A549 (cell line): Measurements from ENCODE around the gene FAXDC2. TPM values are rescaled to one million over a fixed set of nuclear protein-coding genes. Genes with fewer than 3 reads are reported as not detected.

Experiments used
- ATOH8 ChIP-seq: fragments of 250-450 bp; sonication (Bioruptor Pico); IDR thresholded peaks from 2 replicates; pipeline ENCODE4 v1.5.0; 2020; ENCODE audit warnings: low read depth, mild to moderate bottlenecking, moderate library complexity
- BHLHE40 ChIP-seq: IDR thresholded peaks from 2 replicates; pipeline ENCODE4 v1.6.1; 2012; ENCODE audit warnings: low read depth, low read length, inconsistent platforms
- CBX2 ChIP-seq: fragments of 200-600 bp; sonication (generic); IDR thresholded peaks from 2 replicates; pipeline ENCODE4 v1.6.1; 2016; ENCODE audit warnings: low read depth, mild to moderate bottlenecking, borderline replicate concordance
- CBX8 ChIP-seq: fragments of 200-600 bp; sonication (generic); IDR thresholded peaks from 2 replicates; pipeline ENCODE4 v1.6.1; 2016
- E2F6 ChIP-seq: IDR thresholded peaks from 2 replicates; pipeline ENCODE4 v1.6.1; 2012; ENCODE audit warnings: low read depth, borderline replicate concordance
- EHF ChIP-seq: fragments of 250-450 bp; sonication (Bioruptor Pico); IDR thresholded peaks from 2 replicates; pipeline ENCODE4 v1.5.0; 2020; ENCODE audit warnings: mild to moderate bottlenecking
- EHMT2 ChIP-seq: fragments of 200-600 bp; sonication (generic); IDR thresholded peaks from 2 replicates; pipeline ENCODE4 v1.6.1; 2016; ENCODE audit warnings: antibody characterized with exemption, low read depth, mild to moderate bottlenecking, moderate library complexity
- ELK1 ChIP-seq: fragments of 150-350 bp; IDR thresholded peaks from 2 replicates; pipeline ENCODE4 v1.6.1; 2014; ENCODE audit warnings: low read depth, mild to moderate bottlenecking, low read length
- EP300 ChIP-seq, 2 experiments: fragments of >200 bp; sonication (Bioruptor Twin); formaldehyde crosslinking; IDR thresholded peaks; 2 replicates in 1 of 2; 3 replicates in 1 of 2; pipeline ENCODE4 v1.6.1; 2016 to 2017
- ESRRA ChIP-seq: fragments of 150-350 bp; IDR thresholded peaks from 2 replicates; pipeline ENCODE4 v1.6.1; 2014; ENCODE audit warnings: mild to moderate bottlenecking, low read length, borderline replicate concordance
- FOSB ChIP-seq: fragments of 250-450 bp; sonication (Bioruptor Pico); IDR thresholded peaks from 2 replicates; pipeline ENCODE4 v1.5.0; 2020; ENCODE audit warnings: mild to moderate bottlenecking, moderate library complexity
- FOXS1 ChIP-seq: fragments of 250-450 bp; sonication (Bioruptor Pico); IDR thresholded peaks from 2 replicates; pipeline ENCODE4 v1.5.0; 2020; ENCODE audit warnings: mild to moderate bottlenecking, moderate library complexity
- HDAC2 ChIP-seq: fragments of 200-600 bp; sonication (generic); IDR thresholded peaks from 2 replicates; pipeline ENCODE4 v1.6.1; 2016
- HMGXB4 ChIP-seq: fragments of 250-450 bp; sonication (Bioruptor Pico); IDR thresholded peaks from 2 replicates; pipeline ENCODE4 v1.5.0; 2021; ENCODE audit warnings: mild to moderate bottlenecking, moderate library complexity, borderline replicate concordance
- HOXB13 ChIP-seq: fragments of 250-450 bp; sonication (Bioruptor Pico); IDR thresholded peaks from 2 replicates; pipeline ENCODE4 v1.5.0; 2020; ENCODE audit warnings: low read depth, mild to moderate bottlenecking, moderate library complexity
- HOXB5 ChIP-seq: fragments of 250-450 bp; sonication (Bioruptor Pico); IDR thresholded peaks from 2 replicates; pipeline ENCODE4 v1.5.0; 2020; ENCODE audit warnings: mild to moderate bottlenecking, moderate library complexity
- KDM5A ChIP-seq: fragments of 200-600 bp; sonication (generic); IDR thresholded peaks from 2 replicates; pipeline ENCODE4 v1.6.1; 2016; ENCODE audit warnings: antibody characterized with exemption, mild to moderate bottlenecking
- MAZ ChIP-seq: fragments of 150-350 bp; IDR thresholded peaks from 2 replicates; pipeline ENCODE4 v1.6.1; 2014; ENCODE audit warnings: antibody characterized with exemption, low read depth, low read length, borderline replicate concordance
- MYC ChIP-seq: IDR thresholded peaks from 2 replicates; pipeline ENCODE4 v1.6.1; 2012; ENCODE audit warnings: mild to moderate bottlenecking, inconsistent platforms, low read length, improper control_type of control experiment, borderline replicate concordance
- NFE2L2 ChIP-seq: fragments of 150-350 bp; conservative IDR thresholded peaks from 2 replicates; pipeline ENCODE4 v1.6.1; 2014; ENCODE audit warnings: low read length
- NR3C1 ChIP-seq: fragments of >200 bp; sonication (Bioruptor Twin); formaldehyde crosslinking; IDR thresholded peaks from 3 replicates; pipeline ENCODE4 v1.6.1; 2017
- PBX3 ChIP-seq: IDR thresholded peaks from 2 replicates; pipeline ENCODE4 v1.6.1; 2012
- PHF8 ChIP-seq: fragments of 200-600 bp; sonication (generic); IDR thresholded peaks from 2 replicates; pipeline ENCODE4 v1.6.1; 2016; ENCODE audit warnings: low read depth, mild to moderate bottlenecking, antibody characterized with exemption, moderate library complexity, borderline replicate concordance
- RAD21 ChIP-seq, 2 experiments: fragments of >200 bp in 1 of 2; sonication (Bioruptor Twin) in 1 of 2; formaldehyde crosslinking in 1 of 2; IDR thresholded peaks in 1 of 2; conservative IDR thresholded peaks in 1 of 2; 2 replicates in 1 of 2; 3 replicates in 1 of 2; pipeline ENCODE4 v1.6.1; 2012 to 2018; ENCODE audit warnings: inconsistent platforms in 1 of 2
- RARB ChIP-seq: fragments of 250-450 bp; sonication (Bioruptor Pico); IDR thresholded peaks from 2 replicates; pipeline ENCODE4 v1.8.0; 2021; ENCODE audit warnings: mild to moderate bottlenecking, moderate library complexity
- RCOR1 ChIP-seq: fragments of 150-350 bp; IDR thresholded peaks from 2 replicates; pipeline ENCODE4 v1.6.1; 2014; ENCODE audit warnings: antibody characterized with exemption, low read length, low read depth
- RNF2 ChIP-seq: fragments of 200-600 bp; sonication (generic); IDR thresholded peaks from 2 replicates; pipeline ENCODE4 v1.6.1; 2016; ENCODE audit warnings: low read depth, mild to moderate bottlenecking, antibody characterized with exemption, moderate library complexity, borderline replicate concordance
- SMC3 ChIP-seq: fragments of >200 bp; sonication (Bioruptor Twin); formaldehyde crosslinking; IDR thresholded peaks from 3 replicates; pipeline ENCODE4 v1.6.1; 2018; ENCODE audit warnings: inconsistent platforms
- SREBF2 ChIP-seq: fragments of 450-650 bp; IDR thresholded peaks from 2 replicates; pipeline ENCODE4 v1.6.1; 2014; ENCODE audit warnings: mild to moderate bottlenecking, moderate library complexity
- TFCP2L1 ChIP-seq: fragments of 250-450 bp; sonication (Bioruptor Pico); IDR thresholded peaks from 2 replicates; pipeline ENCODE4 v1.5.0; 2021; ENCODE audit warnings: mild to moderate bottlenecking
- TP53 ChIP-seq: fragments of 250-450 bp; sonication (Bioruptor Pico); IDR thresholded peaks from 2 replicates; pipeline ENCODE4 v1.5.0; 2021; ENCODE audit warnings: mild to moderate bottlenecking, moderate library complexity
- USF2 ChIP-seq: fragments of 450-650 bp; IDR thresholded peaks from 2 replicates; pipeline ENCODE4 v1.6.1; 2014; ENCODE audit warnings: antibody characterized with exemption
- ZFP36 ChIP-seq: fragments of 450-650 bp; IDR thresholded peaks from 2 replicates; pipeline ENCODE4 v1.6.1; 2014; ENCODE audit warnings: borderline replicate concordance; ENCODE audit not compliant: partially characterized antibody
- ZNF302 ChIP-seq: fragments of 250-450 bp; sonication (Bioruptor Pico); IDR thresholded peaks from 2 replicates; pipeline ENCODE4 v1.9.0; 2021; ENCODE audit warnings: inconsistent platforms, mild to moderate bottlenecking, moderate library complexity
- polyA plus RNA-seq, 4 experiments: library from polyadenylated mRNA; depleted of rRNA in 3 of 4; stranded (reverse); fragments of >200 nt; fragmentation: RNase III in 1 of 4; extraction: RNeasy Plus Mini Kit Qiagen cat#74134 plus additional on column Dnase treatment in 1 of 4; gene quantifications; 2 replicates in 3 of 4; 3 replicates in 1 of 4; pipeline ENCODE4 v1.2.3, GENCODE V29; 2011 to 2017

Gene FAXDC2
- polyA plus RNA-seq, 2 of the 4 experiments (the other 2 are of a cell fraction): 0.14 to 0.94 TPM

- TF ChIP-seq ELK1 (no peak), BHLHE40 (no peak), PHF8 (peak; percentile 65; the same call in 1 of the 2 replicates), NFE2L2 (no peak), ESRRA (no peak), HDAC2 (no peak), RARB (no peak), FOXS1 (CRISPR knock-in tag) (no peak), SMC3 (no peak), HMGXB4 (CRISPR knock-in tag) (no peak), NR3C1 (no peak), MYC (peak; percentile 97), MAZ (no peak), HOXB13 (no peak), ATOH8 (CRISPR knock-in tag) (no peak), KDM5A (no peak), CBX2 (no peak), CBX8 (no peak), FOSB (CRISPR knock-in tag) (no peak), EHMT2 (no peak), RCOR1 (no peak), EHF (CRISPR knock-in tag) (no peak), RNF2 (no peak), HOXB5 (no peak), TFCP2L1 (CRISPR knock-in tag) (peak; percentile 77), RAD21 (conservative IDR thresholded peaks at IDR 0.05 in 1 of 2, IDR thresholded peaks at IDR 0.05 in 1 of 2) (peak; percentile 1 to 18; a peak in 1 of 5 replicates), USF2 (no peak), PBX3 (0 out of 2 replicates have a peak, but pooled peaks have one; percentile 31), SREBF2 (no peak), EP300 (IDR thresholded peaks at IDR 0.05) (no peak), ZFP36 (no peak), TP53 (CRISPR knock-in tag) (no peak), E2F6 (peak; percentile 78), ZNF302 (CRISPR knock-in tag) (no peak)
Measured at GRCh38 chr5:154857530-154858296, 7.3 kb upstream of the FAXDC2 start (continued).
